GM21367 (cell line): ENCODE measurements around the gene CLCA2.

Experiments
- ATAC-seq: cut with Tn5 transposase; IDR thresholded peaks from one replicate; pipeline ENCODE4 v1.9.1; 2021; ENCODE audit not compliant: unreplicated experiment

CLCA2 gene

GRCh38 chr1:86505564-86505902 is 81.6 kb downstream of the CLCA2 start:
- no peak for ATAC-seq
